ENCODE results near the gene ZBTB40.

ZBTB40 gene

GRCh38 chr1:22551591-22551990 lies 99.9 kb downstream of the ZBTB40 start:
- Mint-ChIP-seq H3K4me1 (no peaks in the 10 kb centered on the region), H3K36me3 (ENCODE audit: low read depth) (no peaks in the 10 kb centered on the region), H3K4me3 (no peak overlapping the region), H3K9me3 (no peaks in the 10 kb centered on the region), H3K27ac (no peak overlapping the region), H3K27me3 (peaks cover 56% of the 10 kb centered on the region)
- no peak for ATAC-seq
- no peak for DNase-seq

GRCh38 chr1:22552021-22552420 lies 100.4 kb downstream of the ZBTB40 start:
- no peaks in the 10 kb centered on the region for H3K9me3 Mint-ChIP-seq
- H3K27ac Mint-ChIP-seq: no peak overlapping the region
- peaks cover 56% of the 10 kb centered on the region for H3K27me3 Mint-ChIP-seq
- DNase-seq (no peak), ATAC-seq (no peak)
- no peak overlapping the region for H3K4me3 Mint-ChIP-seq
- no peaks in the 10 kb centered on the region for H3K36me3 Mint-ChIP-seq (ENCODE audit: low read depth)
- no peaks in the 10 kb centered on the region for H3K4me1 Mint-ChIP-seq

- Mint-ChIP-seq H3K4me3 (no peak overlapping the region), H3K36me3 (ENCODE audit: low read depth) (no peaks in the 10 kb centered on the region), H3K4me1 (no peaks in the 10 kb centered on the region), H3K27ac (no peak overlapping the region), H3K27me3 (peaks cover 53% of the 10 kb centered on the region), H3K9me3 (no peaks in the 10 kb centered on the region)
- ATAC-seq: no peak
- no peak for DNase-seq
Observed at GRCh38 chr1:22553104-22553880, 101.6 kb downstream of the ZBTB40 start.

- Mint-ChIP-seq H3K4me3 (no peak overlapping the region), H3K27ac (no peak overlapping the region), H3K27me3 (peaks cover 51% of the 10 kb centered on the region), H3K36me3 (ENCODE audit: low read depth) (no peaks in the 10 kb centered on the region), H3K4me1 (no peaks in the 10 kb centered on the region), H3K9me3 (no peaks in the 10 kb centered on the region)
- ATAC-seq: no peak
- no peak for DNase-seq
Observed at GRCh38 chr1:22553991-22554522, 102.4 kb downstream of the ZBTB40 start.

GRCh38 chr1:22555371-22555656 lies 103.7 kb downstream of the ZBTB40 start:
- H3K27me3 Mint-ChIP-seq: peaks cover 51% of the 10 kb centered on the region
- no peaks in the 10 kb centered on the region for H3K9me3 Mint-ChIP-seq
- H3K4me1 Mint-ChIP-seq: no peaks in the 10 kb centered on the region
- DNase-seq (no peak), ATAC-seq (no peak)
- no peak overlapping the region for H3K27ac Mint-ChIP-seq
- H3K36me3 Mint-ChIP-seq (ENCODE audit: low read depth): no peaks in the 10 kb centered on the region
- H3K4me3 Mint-ChIP-seq: no peak overlapping the region

GRCh38 chr1:22556391-22557104 lies 104.9 kb downstream of the ZBTB40 start:
- no peak for DNase-seq
- Mint-ChIP-seq H3K27me3 (peaks cover 59% of the 10 kb centered on the region), H3K4me1 (no peaks in the 10 kb centered on the region), H3K27ac (no peak overlapping the region), H3K4me3 (no peak overlapping the region), H3K9me3 (no peaks in the 10 kb centered on the region), H3K36me3 (ENCODE audit: low read depth) (no peaks in the 10 kb centered on the region)
- no peak for ATAC-seq

GRCh38 chr1:22557341-22557950 lies 105.8 kb downstream of the ZBTB40 start:
- DNase-seq (no peak), ATAC-seq (no peak)
- H3K9me3 Mint-ChIP-seq: no peaks in the 10 kb centered on the region
- no peak overlapping the region for H3K27ac Mint-ChIP-seq
- H3K4me1 Mint-ChIP-seq: no peaks in the 10 kb centered on the region
- no peaks in the 10 kb centered on the region for H3K36me3 Mint-ChIP-seq (ENCODE audit: low read depth)
- no peak overlapping the region for H3K4me3 Mint-ChIP-seq
- peaks cover 67% of the 10 kb centered on the region for H3K27me3 Mint-ChIP-seq

GRCh38 chr1:22562584-22563583 lies 111.2 kb downstream of the ZBTB40 start, which contains the start of gene EPHA8:
EPHA8 (plus strand) TSS chr1:22563489; CDS start chr1:22563636, 147 bp downstream.
- no peaks in the 10 kb centered on the region for H3K36me3 Mint-ChIP-seq (ENCODE audit: low read depth)
- no peak for DNase-seq
- no peak for ATAC-seq
- no peak within 1 kb of the TSS for H3K4me3 Mint-ChIP-seq
- peaks cover 47% of the 10 kb centered on the region for H3K27me3 Mint-ChIP-seq
- peaks cover 3% of the 10 kb centered on the region for H3K4me1 Mint-ChIP-seq
- H3K27ac Mint-ChIP-seq: no peak within 1 kb of the TSS
- H3K9me3 Mint-ChIP-seq: no peaks in the 10 kb centered on the region

GRCh38 chr1:22563671-22564602 lies 112.3 kb downstream of the ZBTB40 start:
- peaks cover 3% of the 10 kb centered on the region for H3K4me1 Mint-ChIP-seq
- peaks cover 44% of the 10 kb centered on the region for H3K27me3 Mint-ChIP-seq
- no peak for ATAC-seq
- no peak for DNase-seq
- H3K27ac Mint-ChIP-seq: no peak overlapping the region
- no peaks in the 10 kb centered on the region for H3K36me3 Mint-ChIP-seq (ENCODE audit: low read depth)
- H3K9me3 Mint-ChIP-seq: no peaks in the 10 kb centered on the region
- H3K4me3 Mint-ChIP-seq: no peak overlapping the region

GRCh38 chr1:22566161-22566560 lies 114.5 kb downstream of the ZBTB40 start:
- Mint-ChIP-seq H3K4me3 (no peak overlapping the region), H3K4me1 (peaks cover 3% of the 10 kb centered on the region), H3K27me3 (peaks cover 31% of the 10 kb centered on the region), H3K9me3 (no peaks in the 10 kb centered on the region), H3K27ac (no peak overlapping the region), H3K36me3 (ENCODE audit: low read depth) (no peaks in the 10 kb centered on the region)
- ATAC-seq: no peak
- DNase-seq: no peak

GRCh38 chr1:22567197-22567596 lies 115.5 kb downstream of the ZBTB40 start:
- ATAC-seq (no peak), DNase-seq (no peak)
- peaks cover 21% of the 10 kb centered on the region for H3K27me3 Mint-ChIP-seq
- H3K4me1 Mint-ChIP-seq: peaks cover 3% of the 10 kb centered on the region
- no peak overlapping the region for H3K27ac Mint-ChIP-seq
- H3K9me3 Mint-ChIP-seq: no peaks in the 10 kb centered on the region
- no peaks in the 10 kb centered on the region for H3K36me3 Mint-ChIP-seq (ENCODE audit: low read depth)
- no peak overlapping the region for H3K4me3 Mint-ChIP-seq

- DNase-seq (no peak), ATAC-seq (no peak)
- Mint-ChIP-seq H3K9me3 (no peaks in the 10 kb centered on the region), H3K4me1 (peaks cover under 1% of the 10 kb centered on the region), H3K27me3 (peaks cover 15% of the 10 kb centered on the region), H3K4me3 (no peak overlapping the region), H3K27ac (no peak overlapping the region), H3K36me3 (ENCODE audit: low read depth) (no peaks in the 10 kb centered on the region)
Observed at GRCh38 chr1:22567994-22568393, 116.3 kb downstream of the ZBTB40 start.

- ATAC-seq: no peak
- H3K27ac Mint-ChIP-seq: no peak overlapping the region
- no peak overlapping the region for H3K4me3 Mint-ChIP-seq
- no peaks in the 10 kb centered on the region for H3K4me1 Mint-ChIP-seq
- H3K9me3 Mint-ChIP-seq: no peaks in the 10 kb centered on the region
- H3K36me3 Mint-ChIP-seq (ENCODE audit: low read depth): no peaks in the 10 kb centered on the region
- no peak for DNase-seq
- H3K27me3 Mint-ChIP-seq: peaks cover 9% of the 10 kb centered on the region
Observed at GRCh38 chr1:22569269-22569668, 117.6 kb downstream of the ZBTB40 start.

Data from activated naive CD8-positive, alpha-beta T cell treated with anti-CD3 and anti-CD28 coated beads, Interleukin-2, amount 50 U/mL, for 24 hours (primary cell).